Stimulated activated CD8-positive, alpha-beta memory T cell treated with anti-CD3 and anti-CD28 coated beads, Interleukin-15, amount 100 ng/mL, for 4 hours (primary cell): ENCODE measurements around the gene AK4.

Experiments used
- DNase-seq, 2 donors: peaks; one replicate each; pipeline ENCODE4 v3.0.0-alpha.2; 2020; ENCODE audit warnings: low read depth in 2 of 2

AK4 gene

GRCh38 chr1:65250826-65251225, 102.8 kb downstream of the AK4 start:
- no peak for DNase-seq

GRCh38 chr1:65253800-65254319, 105.9 kb downstream of the AK4 start:
- no peak for DNase-seq

GRCh38 chr1:65254320-65255034, 106.5 kb downstream of the AK4 start:
- peak; percentile 66 to 77 for DNase-seq

GRCh38 chr1:65255035-65255655, 107.1 kb downstream of the AK4 start:
- no peak for DNase-seq

- no peak for DNase-seq
These were observed 107.7 kb downstream of the AK4 start for GRCh38 chr1:65255656-65256050.

- DNase-seq: no peak
These were observed 109.1 kb downstream of the AK4 start for GRCh38 chr1:65256860-65257708.

GRCh38 chr1:65258106-65258505, 110.1 kb downstream of the AK4 start:
- no peak for DNase-seq

- no peak for DNase-seq
These were observed 111.8 kb downstream of the AK4 start for GRCh38 chr1:65259816-65260215.

GRCh38 chr1:65260851-65261473, 113.0 kb downstream of the AK4 start:
- DNase-seq: no peak

- DNase-seq: no peak
These were observed 115.3 kb downstream of the AK4 start for GRCh38 chr1:65263286-65263685.

- no peak for DNase-seq
These were observed 116.4 kb downstream of the AK4 start for GRCh38 chr1:65264197-65264929.

GRCh38 chr1:65265296-65265650, 117.3 kb downstream of the AK4 start:
- no peak for DNase-seq

- peak in 1 of 2 donors; percentile 7 for DNase-seq
These were observed 117.8 kb downstream of the AK4 start for GRCh38 chr1:65265651-65266351.

- no peak for DNase-seq
These were observed 118.5 kb downstream of the AK4 start for GRCh38 chr1:65266476-65266875.

- DNase-seq: no peak
These were observed 119.3 kb downstream of the AK4 start for GRCh38 chr1:65267271-65267670.

- no peak for DNase-seq
These were observed 119.7 kb downstream of the AK4 start for GRCh38 chr1:65267683-65268082.

GRCh38 chr1:65269612-65270011, 121.6 kb downstream of the AK4 start:
- DNase-seq: no peak

GRCh38 chr1:65276197-65276939, 128.4 kb downstream of the AK4 start:
- DNase-seq: no peak

GRCh38 chr1:65277605-65278347, 129.8 kb downstream of the AK4 start:
- DNase-seq: no peak
